HFFc6 (cell line): ENCODE measurements around the gene TGFB2. TPM values are rescaled to one million over a fixed set of nuclear protein-coding genes. Genes with fewer than 3 reads are reported as not detected.

Experiments
- DNase-seq: peaks from one replicate; pipeline ENCODE4 v3.0.0-alpha.2; 2018
- H3K27ac Mint-ChIP-seq: 2 replicates; pipeline ENCODE4 v1.8.0; 2020; ENCODE audit warnings: mild to moderate bottlenecking, mixed read lengths
- H3K27me3 Mint-ChIP-seq: 2 replicates; pipeline ENCODE4 v1.8.0; 2021; ENCODE audit warnings: mild to moderate bottlenecking, moderate library complexity, mixed read lengths; ENCODE audit not compliant: insufficient read depth
- H3K36me3 Mint-ChIP-seq: 2 replicates; pipeline ENCODE4 v1.8.0; 2021; ENCODE audit warnings: low read depth, mixed read lengths
- H3K4me1 Mint-ChIP-seq: 2 replicates; pipeline ENCODE4 v1.8.0; 2020; ENCODE audit warnings: low read depth, mixed read lengths
- H3K4me3 Mint-ChIP-seq: 2 replicates; pipeline ENCODE4 v1.8.0; 2020; ENCODE audit warnings: mild to moderate bottlenecking, moderate library complexity, mixed read lengths
- H3K9me3 Mint-ChIP-seq: 2 replicates; pipeline ENCODE4 v1.8.0; 2020; ENCODE audit warnings: mild to moderate bottlenecking, mixed read lengths
- CTCF ChIP-seq: fragments of 200-600 bp; sonication (generic); IDR thresholded peaks from 2 replicates; pipeline ENCODE4 v1.5.0; 2021; ENCODE audit warnings: antibody characterized with exemption, mild to moderate bottlenecking
- total RNA-seq, 6 experiments: library from RNA; stranded (reverse); fragmentation: NEBNext Ultra II Directional; extraction: Animal tissue kit (Norgen Biotek cat#: 25700); gene quantifications; 2 replicates in 1 of 6; 3 replicates in 5 of 6; pipeline ENCODE4 v1.2.3, GENCODE V29; 2021

Gene TGFB2
- total RNA-seq, 6 experiments from 2014 or later, result 2.0 to 11.8 (median 2.5) TPM

GRCh38 chr1:218462587-218462986 lies 117.5 kb downstream of the TGFB2 start:
- H3K4me3 Mint-ChIP-seq, result no peak overlapping the region
- no peak for DNase-seq
- no peaks in the 10 kb centered on the region for H3K27me3 Mint-ChIP-seq
- no peak overlapping the region; the same call in 1 of the 2 replicates for H3K27ac Mint-ChIP-seq
- peaks cover 83% of the 10 kb centered on the region for H3K4me1 Mint-ChIP-seq
- no peaks in the 10 kb centered on the region for H3K9me3 Mint-ChIP-seq
- no peaks in the 10 kb centered on the region for H3K36me3 Mint-ChIP-seq
- TF ChIP-seq CTCF, result no peak

GRCh38 chr1:218463194-218464156 lies 118.3 kb downstream of the TGFB2 start:
- H3K9me3 Mint-ChIP-seq, result no peaks in the 10 kb centered on the region
- H3K27me3 Mint-ChIP-seq, result no peaks in the 10 kb centered on the region
- peak overlapping the region; percentile 55 for H3K4me3 Mint-ChIP-seq
- H3K4me1 Mint-ChIP-seq, result peaks cover 92% of the 10 kb centered on the region
- DNase-seq, result peak; percentile 63
- peak overlapping the region; percentile 83 for H3K27ac Mint-ChIP-seq
- TF ChIP-seq CTCF, result no peak
- H3K36me3 Mint-ChIP-seq, result no peaks in the 10 kb centered on the region

- no peak overlapping the region for H3K4me3 Mint-ChIP-seq
- no peak for DNase-seq
- peaks cover 81% of the 10 kb centered on the region for H3K4me1 Mint-ChIP-seq
- no peaks in the 10 kb centered on the region for H3K9me3 Mint-ChIP-seq
- H3K36me3 Mint-ChIP-seq, result no peaks in the 10 kb centered on the region
- H3K27ac Mint-ChIP-seq, result peak overlapping the region; percentile 35
- no peak for TF ChIP-seq CTCF
- H3K27me3 Mint-ChIP-seq, result no peaks in the 10 kb centered on the region
Measured at GRCh38 chr1:218464871-218465270, 119.7 kb downstream of the TGFB2 start.

- peak overlapping the region; percentile 36 for H3K4me3 Mint-ChIP-seq
- H3K36me3 Mint-ChIP-seq, result no peaks in the 10 kb centered on the region
- no peaks in the 10 kb centered on the region for H3K27me3 Mint-ChIP-seq
- H3K27ac Mint-ChIP-seq, result peak overlapping the region; percentile 71
- no peak for TF ChIP-seq CTCF
- no peak for DNase-seq
- no peaks in the 10 kb centered on the region for H3K9me3 Mint-ChIP-seq
- peaks cover 65% of the 10 kb centered on the region for H3K4me1 Mint-ChIP-seq
Measured at GRCh38 chr1:218466341-218467010, 121.3 kb downstream of the TGFB2 start.

GRCh38 chr1:218467101-218468072 lies 122.3 kb downstream of the TGFB2 start:
- H3K4me3 Mint-ChIP-seq, result peak overlapping the region; percentile 36
- no peaks in the 10 kb centered on the region for H3K27me3 Mint-ChIP-seq
- H3K9me3 Mint-ChIP-seq, result no peaks in the 10 kb centered on the region
- H3K36me3 Mint-ChIP-seq, result no peaks in the 10 kb centered on the region
- H3K27ac Mint-ChIP-seq, result peak overlapping the region; percentile 71
- DNase-seq, result peak; percentile 89
- TF ChIP-seq CTCF, result no peak
- peaks cover 58% of the 10 kb centered on the region for H3K4me1 Mint-ChIP-seq
